Vagina (tissue), 2 donors: ENCODE results near the gene BRD7. TPM values are rescaled to one million over a fixed set of nuclear protein-coding genes. Genes with fewer than 3 reads are reported as not detected.

Source experiments
- DNase-seq, 2 donors: peaks; one replicate each; pipeline ENCODE4 v3.0.0-alpha.2; 2017; ENCODE audit errors: extremely low spot score in 2 of 2
- H3K27ac ChIP-seq: fragments of 200-600 bp; sonication (generic); one replicate; pipeline ENCODE4 v1.5.1; 2019
- H3K27me3 ChIP-seq: fragments of 200-600 bp; sonication (generic); one replicate; pipeline ENCODE4 v1.5.1; 2019
- H3K36me3 ChIP-seq, 2 donors: fragments of 200-600 bp; sonication (generic); one replicate each; pipeline ENCODE4 v1.5.1; 2017 to 2019
- H3K4me1 ChIP-seq: fragments of 200-600 bp; sonication (generic); one replicate; pipeline ENCODE4 v1.5.1; 2019
- H3K4me3 ChIP-seq, 2 donors: fragments of 200-600 bp; sonication (generic); 1 replicate in 1 of 2; 2 replicates in 1 of 2; pipeline ENCODE4 v1.5.1; 2016 to 2019
- H3K9me3 ChIP-seq: fragments of 200-600 bp; sonication (generic); one replicate; pipeline ENCODE4 v1.5.1; 2019
- POLR2A ChIP-seq, 2 donors: fragments of 450-650 bp; IDR thresholded peaks; one replicate each; pipeline ENCODE4 v1.6.1; 2017; ENCODE audit warnings: antibody characterized with exemption in 2 of 2, mild to moderate bottlenecking in 2 of 2, moderate library complexity in 2 of 2
- POLR2AphosphoS5 ChIP-seq, 2 donors: sonication (generic); formaldehyde crosslinking; IDR thresholded peaks; one replicate each; pipeline ENCODE4 v1.9.0; 2017; ENCODE audit warnings: antibody characterized with exemption in 2 of 2, mild to moderate bottlenecking in 2 of 2, low read depth in 1 of 2; ENCODE audit not compliant: insufficient read depth in 1 of 2
- intact Hi-C: fragments of 100-400 bp; cut with DNase I; formaldehyde crosslinking; loops from one replicate; pipeline ENCODE4 v1.15.1; 2023
- total RNA-seq: library from RNA; depleted of rRNA; stranded (reverse); fragments of >200 nt; gene quantifications from one replicate; pipeline ENCODE4 v1.2.3, GENCODE V29; 2016
- TF ChIP-seq, protein P1 (sequence below), 3 experiments: fragments of 450-650 bp in 2 of 3; fragments of 200-600 bp in 1 of 3; sonication (generic) in 1 of 3; IDR thresholded peaks; one replicate each; pipeline ENCODE4 v1.5.1; 2017 to 2019; ENCODE audit warnings: antibody characterized with exemption in 3 of 3, mild to moderate bottlenecking in 2 of 3, moderate library complexity in 2 of 3

Gene BRD7
- total RNA-seq, 1 donor from 2014 or later, result 49.6 TPM

DNA sequence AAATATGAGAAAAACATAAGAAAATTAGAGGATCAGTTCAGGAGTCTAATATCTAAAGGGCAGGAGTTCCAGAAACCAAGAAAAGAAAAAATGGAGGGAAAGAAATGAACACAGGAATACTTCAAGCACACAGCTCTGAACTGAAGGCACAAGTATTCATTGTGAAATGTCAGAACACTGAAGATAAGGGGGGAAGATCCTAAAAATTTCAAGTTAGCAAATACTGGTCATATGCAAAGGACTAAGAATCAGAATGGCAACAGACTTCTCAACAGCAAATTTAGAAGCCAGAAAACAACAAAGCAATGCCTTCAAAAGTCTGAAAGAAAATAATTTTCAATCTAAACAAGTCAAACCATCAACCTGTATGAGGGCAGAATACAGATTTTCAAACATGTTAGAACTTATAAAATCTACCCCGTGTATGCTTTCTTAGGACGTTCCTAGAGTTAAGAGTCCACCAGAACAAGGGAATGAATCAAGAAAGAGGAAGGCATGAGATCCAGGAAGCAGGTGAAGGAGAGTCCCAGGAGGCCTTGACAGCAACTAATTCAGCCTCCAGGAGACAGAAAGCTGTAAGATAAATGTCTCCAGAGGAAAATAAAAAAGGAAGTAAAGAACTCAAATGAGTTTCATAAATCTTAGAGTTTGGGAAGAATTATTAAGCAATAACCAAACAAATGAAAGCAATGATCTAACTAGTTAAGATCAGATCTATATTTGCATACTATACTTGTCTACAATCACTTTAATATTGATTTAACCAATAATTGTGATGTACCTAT lies 2.8 kb downstream of the BRD7 start:
- Histone ChIP-seq H3K27ac (no peak overlapping the region), H3K4me3 (no peak overlapping the region), H3K9me3 (no peaks in the 10 kb centered on the region), H3K27me3 (no peaks in the 10 kb centered on the region), H3K4me1 (peaks cover 48% of the 10 kb centered on the region), H3K36me3 (peaks cover 0 to 17% of the 10 kb centered on the region in 2 donors)
- intact Hi-C loops, result no loop called here
- no peak for TF ChIP-seq POLR2AphosphoS5 (IDR thresholded peaks at IDR 0.05; ENCODE audit: insufficient read depth in 1 of 2, low read depth in 1 of 2)
- TF ChIP-seq POLR2A (IDR thresholded peaks at IDR 0.05), result no peak
- TF ChIP-seq, protein P1, sequence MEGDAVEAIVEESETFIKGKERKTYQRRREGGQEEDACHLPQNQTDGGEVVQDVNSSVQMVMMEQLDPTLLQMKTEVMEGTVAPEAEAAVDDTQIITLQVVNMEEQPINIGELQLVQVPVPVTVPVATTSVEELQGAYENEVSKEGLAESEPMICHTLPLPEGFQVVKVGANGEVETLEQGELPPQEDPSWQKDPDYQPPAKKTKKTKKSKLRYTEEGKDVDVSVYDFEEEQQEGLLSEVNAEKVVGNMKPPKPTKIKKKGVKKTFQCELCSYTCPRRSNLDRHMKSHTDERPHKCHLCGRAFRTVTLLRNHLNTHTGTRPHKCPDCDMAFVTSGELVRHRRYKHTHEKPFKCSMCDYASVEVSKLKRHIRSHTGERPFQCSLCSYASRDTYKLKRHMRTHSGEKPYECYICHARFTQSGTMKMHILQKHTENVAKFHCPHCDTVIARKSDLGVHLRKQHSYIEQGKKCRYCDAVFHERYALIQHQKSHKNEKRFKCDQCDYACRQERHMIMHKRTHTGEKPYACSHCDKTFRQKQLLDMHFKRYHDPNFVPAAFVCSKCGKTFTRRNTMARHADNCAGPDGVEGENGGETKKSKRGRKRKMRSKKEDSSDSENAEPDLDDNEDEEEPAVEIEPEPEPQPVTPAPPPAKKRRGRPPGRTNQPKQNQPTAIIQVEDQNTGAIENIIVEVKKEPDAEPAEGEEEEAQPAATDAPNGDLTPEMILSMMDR (IDR thresholded peaks at IDR 0.05), result no peak
- no peak for DNase-seq

DNA sequence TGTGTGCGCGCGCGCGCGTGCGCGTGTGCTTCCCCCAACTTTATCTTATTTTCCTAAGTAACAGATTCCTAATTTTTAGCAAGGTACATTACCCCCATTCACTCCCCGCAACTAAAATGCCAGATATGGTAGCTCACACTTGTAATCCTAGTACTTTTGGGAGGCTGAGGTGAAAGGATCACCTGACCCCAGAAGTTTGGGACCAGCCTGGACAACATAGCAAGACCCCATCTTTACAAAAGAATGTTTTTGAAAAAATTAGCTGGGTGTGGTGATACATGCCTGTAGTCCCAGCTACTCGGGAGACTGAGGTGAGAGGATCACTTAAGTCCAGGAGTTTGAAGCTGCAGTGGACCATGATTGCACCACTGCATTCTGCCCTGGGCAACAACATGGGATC lies 5.1 kb downstream of the BRD7 start:
- H3K36me3 ChIP-seq, result peaks cover 0 to 17% of the 10 kb centered on the region in 2 donors

DNA sequence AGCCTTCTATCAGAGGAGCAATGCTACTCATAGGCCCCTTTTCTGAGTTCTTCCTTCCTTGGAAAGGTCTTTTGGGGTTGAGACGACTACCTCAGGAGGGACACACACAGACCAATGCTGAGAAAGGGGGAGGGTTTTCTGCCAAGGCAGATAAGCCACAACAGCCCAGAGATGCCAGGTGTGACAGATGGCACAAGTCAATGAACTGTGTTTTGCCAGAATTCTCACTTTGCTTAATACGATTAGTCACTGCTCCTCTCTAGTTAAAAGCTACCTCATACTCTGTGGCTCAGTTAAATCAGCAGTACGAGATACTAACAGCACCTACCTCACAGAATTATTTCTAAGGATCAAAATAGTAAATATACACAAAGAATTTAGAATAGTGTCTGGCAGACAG lies 8.0 kb downstream of the BRD7 start:
- TF ChIP-seq, protein P1 (IDR thresholded peaks at IDR 0.05), result no peak
- TF ChIP-seq POLR2A (IDR thresholded peaks at IDR 0.05) (no peak), POLR2AphosphoS5 (IDR thresholded peaks at IDR 0.05; ENCODE audit: insufficient read depth in 1 of 2, low read depth in 1 of 2) (no peak)
- intact Hi-C loops, result no loop called here
- no peaks in the 10 kb centered on the region for H3K9me3 ChIP-seq
- DNase-seq, result no peak
- H3K27ac ChIP-seq, result no peak overlapping the region
- H3K4me3 ChIP-seq, result no peak overlapping the region
- H3K27me3 ChIP-seq, result no peaks in the 10 kb centered on the region
- H3K4me1 ChIP-seq, result peaks cover 41% of the 10 kb centered on the region
- peaks cover 0 to 17% of the 10 kb centered on the region in 2 donors for H3K36me3 ChIP-seq

More for the DNA sequence above, 5.1 kb downstream of the BRD7 start:
- H3K4me3 ChIP-seq, result no peak overlapping the region
- peaks cover 62% of the 10 kb centered on the region for H3K4me1 ChIP-seq
- H3K27me3 ChIP-seq, result no peaks in the 10 kb centered on the region
- no peak for TF ChIP-seq POLR2A (IDR thresholded peaks at IDR 0.05)
- TF ChIP-seq, protein P1 (IDR thresholded peaks at IDR 0.05), result no peak
- TF ChIP-seq POLR2AphosphoS5 (IDR thresholded peaks at IDR 0.05; ENCODE audit: insufficient read depth in 1 of 2, low read depth in 1 of 2), result no peak
- no peak for DNase-seq
- intact Hi-C loops, result no loop called here
- no peak overlapping the region for H3K27ac ChIP-seq
- no peaks in the 10 kb centered on the region for H3K9me3 ChIP-seq

DNA sequence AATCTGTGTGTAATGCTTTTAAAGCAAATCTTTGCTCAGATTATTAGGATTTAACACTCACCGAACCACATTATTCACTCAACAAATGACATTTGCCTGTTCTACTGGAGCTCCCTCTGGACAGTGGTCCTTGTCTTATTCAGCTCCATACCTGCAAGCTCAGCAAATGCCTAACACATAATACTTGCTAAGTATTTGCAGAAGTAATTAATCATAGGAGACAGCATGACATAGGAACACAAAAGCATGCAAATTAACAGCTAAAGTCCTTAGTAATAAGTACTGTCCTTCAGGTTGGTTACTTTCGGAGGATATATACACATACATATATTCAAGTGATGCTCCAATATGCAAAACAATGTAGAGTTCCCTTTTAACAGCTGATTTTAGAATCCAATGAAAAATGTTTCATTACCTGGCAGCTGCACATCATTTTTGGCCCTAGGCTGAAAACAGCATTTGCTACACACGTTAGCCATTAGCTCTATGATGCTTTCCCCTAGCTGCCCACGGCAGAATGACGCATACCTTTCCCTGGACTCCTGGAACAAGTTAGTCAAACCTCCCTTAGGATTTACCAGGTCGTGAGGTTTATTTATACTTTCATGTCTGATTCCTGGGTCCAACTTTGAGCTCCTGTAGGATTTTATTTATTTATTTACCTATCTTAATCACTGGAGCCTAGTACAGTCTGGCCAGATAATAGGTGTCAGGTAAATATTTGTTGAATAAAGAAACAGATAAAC lies 8.6 kb downstream of the BRD7 start:
- no peaks in the 10 kb centered on the region for H3K9me3 ChIP-seq
- H3K27me3 ChIP-seq, result no peaks in the 10 kb centered on the region
- H3K36me3 ChIP-seq, result peaks cover 0 to 17% of the 10 kb centered on the region in 2 donors
- H3K4me1 ChIP-seq, result peaks cover 35% of the 10 kb centered on the region
- H3K4me3 ChIP-seq, result no peak overlapping the region
- no peak overlapping the region for H3K27ac ChIP-seq
- no peak for DNase-seq
- intact Hi-C loops, result no loop called here
- TF ChIP-seq, protein P1 (IDR thresholded peaks at IDR 0.05), result no peak
- TF ChIP-seq POLR2AphosphoS5 (IDR thresholded peaks at IDR 0.05; ENCODE audit: insufficient read depth in 1 of 2, low read depth in 1 of 2) (no peak), POLR2A (IDR thresholded peaks at IDR 0.05) (no peak)
